Small intestine (tissue), 7 donors: ENCODE results near the gene CRISPLD2. TPM values are rescaled to one million over a fixed set of nuclear protein-coding genes. Genes with fewer than 3 reads are reported as not detected.

ENCODE experiments used
- DNase-seq, 2 donors: peaks; one replicate each; pipeline versions ENCODE4 v3.0.0 to v3.0.0-alpha.2; 2013
- FAIRE-seq: peaks from 2 replicates; lab custom pipeline; 2012; peaks lifted over from hg19 to GRCh38; lab: Jason Lieb, UNC
- H3K27ac ChIP-seq, 3 donors: one replicate each; pipeline ENCODE4 v1.5.1; 2013; ENCODE audit warnings: low read length in 2 of 3, mild to moderate bottlenecking in 2 of 3, control low read depth in 1 of 3, inconsistent platforms in 1 of 3, low read depth in 1 of 3, moderate library complexity in 1 of 3
- H3K27me3 ChIP-seq, 3 donors: one replicate each; pipeline ENCODE4 v1.6.1; 2013; ENCODE audit warnings: low read length in 3 of 3, inconsistent platforms in 1 of 3; ENCODE audit not compliant: control insufficient read depth in 3 of 3, insufficient read depth in 3 of 3
- H3K36me3 ChIP-seq, 3 donors: one replicate each; pipeline ENCODE4 v1.6.1; 2013; ENCODE audit warnings: low read length in 3 of 3, inconsistent platforms in 1 of 3, low read depth in 1 of 3, mild to moderate bottlenecking in 1 of 3, moderate library complexity in 1 of 3; ENCODE audit not compliant: control insufficient read depth in 3 of 3, insufficient read depth in 2 of 3
- H3K4me1 ChIP-seq, 3 donors: one replicate each; pipeline ENCODE4 v1.6.1; 2013; ENCODE audit warnings: low read length in 2 of 3, inconsistent platforms in 1 of 3, low read depth in 1 of 3, mild to moderate bottlenecking in 1 of 3, moderate library complexity in 1 of 3; ENCODE audit not compliant: control insufficient read depth in 3 of 3, insufficient read depth in 2 of 3
- H3K4me3 ChIP-seq, 3 donors: one replicate each; pipeline ENCODE4 v1.5.1; 2013; ENCODE audit warnings: low read length in 3 of 3, control low read depth in 1 of 3, inconsistent platforms in 1 of 3, low read depth in 1 of 3, mild to moderate bottlenecking in 1 of 3, moderate library complexity in 1 of 3
- H3K9me3 ChIP-seq, 2 donors: one replicate each; pipeline ENCODE4 v1.6.1; 2013; ENCODE audit warnings: low read depth in 1 of 2, low read length in 1 of 2; ENCODE audit not compliant: control insufficient read depth in 2 of 2, insufficient read depth in 1 of 2
- WGBS, 3 donors: extraction: QIAGEN DNeasy Blood & Tissue Kit; methylation state at CpG; one replicate each; pipeline ENCODE4 v1.1.7; 2013; 5-methylcytosine and 5-hydroxymethylcytosine counted together
- polyA plus RNA-seq, 4 donors: library from polyadenylated mRNA; stranded (reverse) in 3 of 4; unstranded in 1 of 4; fragments of 200-250 nt in 3 of 4; fragments of 120-200 nt in 1 of 4; gene quantifications; one replicate each; pipeline versions ENCODE4 v1.2.1 to v1.2.3, GENCODE V29; 2013
- donor health status: healthy with polysubstance abuse.
- donor health status: control.
- donor health status: control.
- donor health status: Bipolar disorder and iron deficiency.
- donor health status: healthy.

Gene CRISPLD2
- polyA plus RNA-seq, 4 donors, result 0.89 to 31.4 (median 4.9) TPM

- H3K27ac ChIP-seq, result peak overlapping the region in 1 of 3 donors; percentile 73
- WGBS, 3 donors, result 54 to 77% (median 65%) methylated on average over 26 of the region's 26 CpGs
- no peak overlapping the region for H3K4me3 ChIP-seq
- no peak for DNase-seq
- FAIRE-seq, result no peak
- H3K27me3 ChIP-seq, result peaks cover 0 to 5% (median 0%) of the 10 kb centered on the region in 3 donors
- no peaks in the 10 kb centered on the region for H3K4me1 ChIP-seq
- no peaks in the 10 kb centered on the region for H3K36me3 ChIP-seq
- peaks cover 0 to 4% of the 10 kb centered on the region in 2 donors for H3K9me3 ChIP-seq
Observed at GRCh38 chr16:84806256-84806889, 13.4 kb upstream of the CRISPLD2 start.

GRCh38 chr16:84806890-84807258, 12.9 kb upstream of the CRISPLD2 start:
- H3K4me3 ChIP-seq, result no peak overlapping the region
- H3K9me3 ChIP-seq, result peaks cover 0 to 7% of the 10 kb centered on the region in 2 donors
- H3K36me3 ChIP-seq, result no peaks in the 10 kb centered on the region
- WGBS, 3 donors, result 75 to 85% (median 82%) methylated on average over 10 of the region's 10 CpGs
- H3K4me1 ChIP-seq, result no peaks in the 10 kb centered on the region
- DNase-seq, result no peak
- no peak overlapping the region for H3K27ac ChIP-seq
- peaks cover 0 to 5% (median 0%) of the 10 kb centered on the region in 3 donors for H3K27me3 ChIP-seq
- no peak for FAIRE-seq

GRCh38 chr16:84807776-84808175, 12.0 kb upstream of the CRISPLD2 start:
- no peak overlapping the region for H3K4me3 ChIP-seq
- DNase-seq (no peak), FAIRE-seq (no peak)
- H3K27me3 ChIP-seq, result peaks cover 0 to 5% (median 0%) of the 10 kb centered on the region in 3 donors
- H3K9me3 ChIP-seq, result peaks cover 0 to 7% of the 10 kb centered on the region in 2 donors
- no peak overlapping the region for H3K27ac ChIP-seq
- H3K36me3 ChIP-seq, result no peaks in the 10 kb centered on the region
- no peaks in the 10 kb centered on the region for H3K4me1 ChIP-seq
- WGBS, 3 donors, result 83 to 94% (median 91%) methylated on average over 6 to 7 of the region's 7 CpGs

GRCh38 chr16:84808826-84809225, 11.0 kb upstream of the CRISPLD2 start:
- no peak overlapping the region for H3K27ac ChIP-seq

GRCh38 chr16:84810518-84811273, 9.1 kb upstream of the CRISPLD2 start:
- no peak overlapping the region for H3K4me3 ChIP-seq
- WGBS, 3 donors, result 71 to 83% (median 71%) methylated on average over 17 of the region's 17 CpGs
- no peaks in the 10 kb centered on the region for H3K36me3 ChIP-seq
- peak overlapping the region in 1 of 3 donors; percentile 55 for H3K27ac ChIP-seq
- FAIRE-seq, result no peak
- peaks cover 0 to 10% (median 0%) of the 10 kb centered on the region in 3 donors for H3K27me3 ChIP-seq
- no peak for DNase-seq
- peaks cover 0 to 7% of the 10 kb centered on the region in 2 donors for H3K9me3 ChIP-seq
- H3K4me1 ChIP-seq, result no peaks in the 10 kb centered on the region

More at GRCh38 chr16:84808826-84809225, 11.0 kb upstream of the CRISPLD2 start:
- no peak overlapping the region for H3K4me3 ChIP-seq
- FAIRE-seq (no peak), DNase-seq (no peak)
- WGBS, 3 donors, result 64 to 79% (median 74%) methylated on average over 8 of the region's 8 CpGs
- peaks cover 0 to 5% (median 0%) of the 10 kb centered on the region in 3 donors for H3K27me3 ChIP-seq
- H3K36me3 ChIP-seq, result no peaks in the 10 kb centered on the region
- no peaks in the 10 kb centered on the region for H3K4me1 ChIP-seq
- peaks cover 0 to 10% of the 10 kb centered on the region in 2 donors for H3K9me3 ChIP-seq

- WGBS, 3 donors, result 88 to 100% (median 94%) methylated on average over 2 of the region's 2 CpGs
- H3K36me3 ChIP-seq, result no peaks in the 10 kb centered on the region
- H3K4me3 ChIP-seq, result no peak overlapping the region
- peak overlapping the region in 1 of 3 donors; percentile 19 for H3K27ac ChIP-seq
- H3K27me3 ChIP-seq, result peaks cover 0 to 10% (median 0%) of the 10 kb centered on the region in 3 donors
- FAIRE-seq, result no peak
- H3K9me3 ChIP-seq, result peaks cover 0 to 7% of the 10 kb centered on the region in 2 donors
- no peak for DNase-seq
- H3K4me1 ChIP-seq, result no peaks in the 10 kb centered on the region
Observed at GRCh38 chr16:84811529-84811928, 8.3 kb upstream of the CRISPLD2 start.

GRCh38 chr16:84813141-84813934, 6.4 kb upstream of the CRISPLD2 start:
- WGBS, 3 donors, result 65 to 75% (median 72%) methylated on average over 15 of the region's 15 CpGs

GRCh38 chr16:84815462-84815861, 4.3 kb upstream of the CRISPLD2 start:
- FAIRE-seq, result no peak
- Histone ChIP-seq H3K27me3 (peaks cover 0 to 29% (median 0%) of the 10 kb centered on the region in 3 donors), H3K36me3 (no peaks in the 10 kb centered on the region), H3K4me1 (peaks cover 0 to 6% (median 0%) of the 10 kb centered on the region in 3 donors), H3K4me3 (no peak overlapping the region), H3K9me3 (peaks cover 0 to 7% of the 10 kb centered on the region in 2 donors), H3K27ac (no peak overlapping the region)
- WGBS, 3 donors, result 70 to 72% (median 71%) methylated on average over 7 of the region's 7 CpGs
- DNase-seq, result no peak

More at GRCh38 chr16:84813141-84813934, 6.4 kb upstream of the CRISPLD2 start:
- Histone ChIP-seq H3K27ac (no peak overlapping the region), H3K36me3 (no peaks in the 10 kb centered on the region), H3K4me3 (no peak overlapping the region), H3K4me1 (no peaks in the 10 kb centered on the region), H3K27me3 (peaks cover 0 to 14% (median 0%) of the 10 kb centered on the region in 3 donors), H3K9me3 (peaks cover 0 to 7% of the 10 kb centered on the region in 2 donors)
- DNase-seq (no peak), FAIRE-seq (no peak)
